GM19468 (cell line): ENCODE results near the gene ATP6V0A1.
"Not testable (repeated sequence)": the region's sequence is repeated elsewhere in the genome, so short reads cannot be mapped to it uniquely, and the experiment has no call there.

ENCODE experiments used
- ATAC-seq: cut with Tn5 transposase; IDR thresholded peaks from one replicate; pipeline ENCODE4 v1.9.1; 2021; ENCODE audit warnings: mild to moderate bottlenecking, moderate library complexity, moderate number of reproducible peaks; ENCODE audit not compliant: unreplicated experiment; ENCODE audit errors: extremely low read depth

Gene ATP6V0A1

DNA sequence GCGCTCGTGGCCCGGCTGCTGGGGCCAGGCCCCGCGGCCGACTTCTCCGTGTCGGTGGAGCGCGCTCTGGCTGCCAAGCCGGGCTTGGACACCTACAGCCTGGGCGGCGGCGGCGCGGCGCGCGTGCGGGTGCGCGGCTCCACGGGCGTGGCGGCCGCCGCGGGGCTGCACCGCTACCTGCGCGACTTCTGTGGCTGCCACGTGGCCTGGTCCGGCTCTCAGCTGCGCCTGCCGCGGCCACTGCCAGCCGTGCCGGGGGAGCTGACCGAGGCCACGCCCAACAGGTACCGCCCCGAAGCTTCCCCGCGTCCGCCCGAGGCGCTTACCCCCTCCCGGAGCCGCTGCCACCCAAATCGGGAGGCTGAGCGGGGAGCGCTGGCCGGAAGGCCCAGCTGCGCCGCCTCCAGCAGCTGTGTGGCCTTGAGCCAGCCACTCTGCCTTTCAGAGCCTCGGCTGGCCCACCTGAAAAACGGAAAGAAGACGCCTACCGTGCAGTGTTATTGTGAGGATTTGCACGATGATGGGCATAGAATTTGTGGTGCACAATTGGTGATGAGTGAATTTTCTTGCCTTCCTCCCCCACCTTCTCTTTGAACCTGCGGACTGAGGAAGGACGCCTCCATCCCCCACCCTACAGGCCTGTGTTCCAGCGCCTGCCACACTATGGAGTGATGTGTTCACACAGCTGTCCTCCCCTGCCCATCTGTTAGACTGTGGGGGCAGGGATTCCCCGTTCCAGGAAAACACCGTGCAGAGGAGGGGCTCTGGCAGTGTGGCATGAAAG is 77.9 kb downstream of the ATP6V0A1 start:
- ATAC-seq = peak; percentile 37

- no peak for ATAC-seq
These were observed 78.6 kb downstream of the ATP6V0A1 start for GRCh38 chr17:42537156-42537805.

- ATAC-seq = no peak
These were observed 79.3 kb downstream of the ATP6V0A1 start for GRCh38 chr17:42537826-42538451.

GRCh38 chr17:42538482-42538881 is 79.8 kb downstream of the ATP6V0A1 start:
- no peak for ATAC-seq

DNA sequence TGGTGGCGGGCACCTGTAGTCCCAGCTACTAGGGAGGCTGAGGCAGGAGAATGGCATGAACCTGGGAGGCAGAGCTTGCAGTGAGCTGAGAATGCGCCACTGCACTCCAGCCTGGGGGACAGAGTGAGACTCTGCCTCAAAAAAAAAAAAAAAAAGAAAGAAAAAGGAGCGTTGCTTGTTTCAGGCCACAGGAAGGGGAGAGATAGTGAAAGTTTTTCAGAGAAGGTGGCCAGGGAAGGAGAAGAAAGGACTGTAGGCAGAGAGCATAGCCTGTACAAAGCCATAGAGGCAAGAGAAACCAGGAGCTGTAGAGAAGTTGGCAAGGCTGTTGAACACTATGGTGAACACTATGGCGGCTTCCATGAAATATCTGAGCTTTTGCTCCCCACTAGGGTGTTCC is 81.9 kb downstream of the ATP6V0A1 start:
- not testable (repeated sequence) for ATAC-seq

DNA sequence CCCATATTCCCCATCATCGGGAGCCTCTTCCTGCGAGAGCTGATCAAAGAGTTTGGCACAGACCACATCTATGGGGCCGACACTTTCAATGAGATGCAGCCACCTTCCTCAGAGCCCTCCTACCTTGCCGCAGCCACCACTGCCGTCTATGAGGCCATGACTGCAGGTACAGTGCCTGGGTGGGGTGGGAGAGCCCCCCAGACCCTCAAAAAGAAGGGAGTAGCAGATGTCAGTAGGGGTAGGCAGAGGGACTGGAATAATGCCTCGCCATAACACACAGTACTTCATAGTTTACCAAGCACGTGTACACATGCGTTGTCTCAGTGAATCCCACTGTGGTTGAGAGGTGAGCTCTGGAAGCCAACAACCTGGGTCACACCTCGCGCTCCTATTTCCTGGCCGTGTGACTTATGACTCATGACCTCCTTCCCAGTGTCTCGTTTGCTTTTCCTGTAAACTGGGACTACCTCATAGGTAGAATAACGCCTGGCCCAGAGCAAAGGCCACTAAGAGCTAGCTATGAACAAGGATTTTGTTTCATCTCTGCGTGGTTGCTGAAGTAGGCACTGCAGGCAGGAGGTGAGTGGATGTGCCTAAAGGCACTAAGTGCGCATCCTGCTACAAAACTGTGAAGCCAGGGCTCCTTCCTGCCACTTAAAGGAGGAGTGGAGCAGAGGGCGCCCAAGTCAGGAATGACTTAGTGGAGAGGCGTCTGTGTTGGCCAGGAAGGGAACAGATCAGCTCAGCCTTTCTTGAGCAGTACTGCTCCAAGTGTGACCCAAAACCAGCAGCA is 82.6 kb downstream of the ATP6V0A1 start:
- ATAC-seq = no peak

- no peak for ATAC-seq
These were observed 84.8 kb downstream of the ATP6V0A1 start for GRCh38 chr17:42543190-42544079.

- ATAC-seq = no peak
These were observed 86.2 kb downstream of the ATP6V0A1 start for GRCh38 chr17:42544874-42545283.

DNA sequence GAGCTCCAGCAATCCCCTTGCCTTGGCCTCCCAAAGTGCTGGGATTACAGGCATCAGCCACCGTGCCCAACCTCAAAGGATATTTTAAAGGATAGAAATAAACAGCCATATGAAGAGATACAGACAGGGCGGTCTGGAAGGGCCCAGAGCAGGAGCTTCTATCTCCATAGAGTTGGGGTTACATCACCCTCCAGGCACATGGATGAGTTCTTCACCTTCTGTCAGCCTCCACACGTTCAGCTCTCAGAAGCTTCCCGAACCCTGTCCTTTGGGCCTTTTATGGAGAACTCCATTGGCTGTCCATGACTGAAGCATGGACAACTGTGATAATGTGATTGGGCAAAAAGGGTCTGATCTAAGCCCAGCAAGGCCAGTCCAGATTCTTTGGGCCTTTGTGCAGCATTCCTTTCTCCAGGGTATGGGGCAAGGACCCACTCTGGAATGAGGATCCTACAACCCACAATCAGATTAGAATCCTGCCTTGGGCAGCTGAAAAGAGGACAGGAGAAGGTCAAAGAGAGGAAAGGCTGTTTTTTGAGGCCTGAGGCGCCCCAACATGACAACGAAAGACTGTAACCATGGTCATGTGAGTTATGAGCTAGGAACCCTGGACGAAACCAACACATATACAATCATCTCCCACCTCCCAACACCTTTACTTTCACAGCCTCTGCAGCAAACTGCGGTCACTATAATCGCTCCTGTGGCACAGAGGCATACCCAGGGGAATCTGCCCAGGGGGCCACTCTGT is 87.3 kb downstream of the ATP6V0A1 start:
- ATAC-seq = not testable (repeated sequence)

GRCh38 chr17:42547001-42547461 is 88.4 kb downstream of the ATP6V0A1 start:
- no peak for ATAC-seq

DNA sequence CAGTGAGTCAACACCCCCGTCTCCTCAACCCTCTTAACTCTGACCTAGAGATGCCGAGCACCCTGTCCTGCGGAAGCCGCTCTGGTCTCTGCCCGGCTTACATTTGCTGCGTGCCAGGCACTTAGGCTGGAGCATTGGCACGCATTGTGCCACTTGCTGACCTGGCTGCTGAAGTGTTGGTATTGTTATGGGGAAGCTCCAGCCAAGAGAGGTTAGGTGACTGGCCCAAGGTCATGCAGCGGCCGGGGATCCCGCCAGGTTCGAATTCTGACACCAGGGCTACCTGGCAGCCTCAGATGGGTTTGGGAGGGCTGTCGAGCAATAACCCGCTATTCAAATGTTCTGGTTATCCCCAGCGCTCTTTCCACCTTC is 89.0 kb downstream of the ATP6V0A1 start:
- ATAC-seq = no peak

DNA sequence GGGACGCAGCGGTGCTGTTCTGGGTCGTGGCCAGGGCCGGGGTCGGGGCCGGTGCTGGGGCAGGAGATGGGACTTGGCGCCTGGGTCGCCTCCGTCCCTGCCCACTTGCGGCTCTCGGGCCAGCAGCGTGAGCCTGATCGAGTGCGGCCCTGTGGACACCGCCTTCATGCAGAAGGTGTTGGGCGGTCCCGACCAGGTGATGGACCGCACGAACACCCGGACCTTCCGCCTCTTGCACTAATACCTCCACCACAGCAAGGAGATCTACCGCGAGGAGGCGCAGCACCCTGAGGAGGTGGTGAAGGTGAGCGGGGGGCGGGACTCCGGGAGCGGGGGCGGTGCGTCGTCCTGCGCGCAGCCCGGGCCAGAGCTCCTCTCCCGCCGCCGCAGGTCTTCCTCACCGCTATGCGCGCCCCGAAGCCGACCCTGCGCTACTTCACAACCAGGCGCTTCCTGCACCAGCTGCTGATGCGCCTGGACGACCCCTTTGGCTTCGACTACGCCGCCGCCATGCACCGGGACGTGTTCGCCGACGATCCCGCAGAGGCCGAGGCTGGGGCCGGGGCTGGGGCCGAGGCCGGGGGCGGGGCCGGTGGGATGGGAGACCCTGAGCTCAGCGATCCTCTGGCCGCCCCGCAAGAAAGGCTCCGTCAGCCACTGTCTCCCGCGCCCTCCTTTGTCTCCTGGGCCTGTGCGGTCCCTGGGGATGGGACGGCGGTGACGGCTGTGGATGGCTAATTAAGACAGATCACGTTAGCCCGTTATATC is 89.6 kb downstream of the ATP6V0A1 start:
- ATAC-seq = no peak

GRCh38 chr17:42548993-42549755 is 90.5 kb downstream of the ATP6V0A1 start:
- no peak for ATAC-seq

- not testable (repeated sequence) for ATAC-seq
These were observed 94.1 kb downstream of the ATP6V0A1 start, which contains the start of gene HSD17B1 for GRCh38 chr17:42552736-42553135. TSS of gene HSD17B1 (plus strand) at chr17:42552923. CDS start at chr17:42552934, 11 bp downstream.

- ATAC-seq = no peak
These were observed 94.6 kb downstream of the ATP6V0A1 start for GRCh38 chr17:42553161-42553818.

- no peak for ATAC-seq
These were observed 95.2 kb downstream of the ATP6V0A1 start for GRCh38 chr17:42553866-42554249.
